IMR-90 (cell line): ENCODE data around the gene SRRM1. TPM values are rescaled to one million over a fixed set of nuclear protein-coding genes. Genes with fewer than 3 reads are reported as not detected.
"Not testable (repeated sequence)": the region's sequence is repeated elsewhere in the genome, so short reads cannot be mapped to it uniquely, and the experiment has no call there.

Experiments
- ATAC-seq: fragments of 200-7000 bp; cut with Tn5 transposase; 2 replicates; pipeline ENCODE4 v1.9.1; 2020; ENCODE audit warnings: low read depth, mild to moderate bottlenecking, moderate library complexity
- BruUV-seq: library from RNA; stranded (reverse); fragments of 400-500 nt; replicated peaks from 2 replicates; lab custom pipeline; 2021; lab: Mats Ljungman, UMichigan
- CTCF ChIA-PET: fragments of 300-600 bp; formaldehyde crosslinking; extraction: SDS; loops from one replicate; lab custom pipeline; 2021; ENCODE audit warnings: antibody characterized with exemption; lab: Yijun Ruan, JAX
- POLR2A ChIA-PET: fragments of 300-600 bp; sonication (Branson Sonifier 250); formaldehyde crosslinking; loops from one replicate; lab custom pipeline; 2022; ENCODE audit warnings: antibody characterized with exemption; ENCODE audit not compliant: unreplicated experiment; lab: Charles Lee
- DNase-seq: peaks from one replicate; pipeline ENCODE4 v3.0.0; 2013
- H2AFZ ChIP-seq: replicated peaks from 2 replicates; pipeline ENCODE3; 2013; ENCODE audit warnings: low read length, mild to moderate bottlenecking; ENCODE audit not compliant: poor library complexity
- H2AK5ac ChIP-seq: 2 replicates; pipeline ENCODE4 v1.6.1; 2013; ENCODE audit warnings: low read depth, low read length, inconsistent platforms
- H2AK9ac ChIP-seq: replicated peaks from 2 replicates; pipeline ENCODE3; 2013; ENCODE audit warnings: mild to moderate bottlenecking, low read depth, low read length, moderate library complexity; ENCODE audit not compliant: poor library complexity
- H2BK120ac ChIP-seq: 2 replicates; pipeline ENCODE4 v1.6.1; 2013; ENCODE audit warnings: low read depth, low read length, inconsistent platforms
- H2BK15ac ChIP-seq: 3 replicates; pipeline ENCODE4 v1.6.1; 2013; ENCODE audit warnings: low read depth, low read length, inconsistent platforms
- H2BK20ac ChIP-seq: 2 replicates; pipeline ENCODE4 v1.6.1; 2013; ENCODE audit warnings: low read depth, mild to moderate bottlenecking, inconsistent platforms, low read length, moderate library complexity
- H2BK5ac ChIP-seq: 2 replicates; pipeline ENCODE4 v1.6.1; 2013; ENCODE audit warnings: mild to moderate bottlenecking, low read depth, low read length, inconsistent platforms; ENCODE audit not compliant: poor library complexity, severe bottlenecking
- H3K14ac ChIP-seq: replicated peaks from 2 replicates; pipeline ENCODE4 v1.6.1; 2013; ENCODE audit warnings: low read depth, low read length, inconsistent platforms
- H3K18ac ChIP-seq: 2 replicates; pipeline ENCODE4 v1.6.1; 2013; ENCODE audit warnings: low read depth, low read length, control low read depth
- H3K23ac ChIP-seq: 2 replicates; pipeline ENCODE4 v1.6.1; 2013; ENCODE audit warnings: low read depth, low read length, inconsistent platforms
- H3K27ac ChIP-seq: 2 replicates; pipeline ENCODE4 v1.5.1; 2013; ENCODE audit warnings: mild to moderate bottlenecking, control low read depth, low read length; ENCODE audit not compliant: insufficient read depth
- H3K27me3 ChIP-seq: 2 replicates; pipeline ENCODE4 v1.6.1; 2013; ENCODE audit warnings: low read length; ENCODE audit not compliant: control insufficient read depth, insufficient read depth
- H3K36me3 ChIP-seq: 2 replicates; pipeline ENCODE4 v1.6.1; 2013; ENCODE audit warnings: low read length, mixed read lengths; ENCODE audit not compliant: control insufficient read depth, insufficient read depth
- H3K4ac ChIP-seq: 2 replicates; pipeline ENCODE4 v1.6.1; 2013; ENCODE audit warnings: low read depth, low read length, inconsistent platforms
- H3K4me1 ChIP-seq: 2 replicates; pipeline ENCODE4 v1.6.1; 2013; ENCODE audit warnings: low read length, mixed read lengths; ENCODE audit not compliant: control insufficient read depth, insufficient read depth
- H3K4me2 ChIP-seq: 2 replicates; pipeline ENCODE4 v1.6.1; 2013; ENCODE audit warnings: low read depth, mild to moderate bottlenecking, control low read depth, low read length, moderate library complexity
- H3K4me3 ChIP-seq: 2 replicates; pipeline ENCODE4 v1.5.1; 2013; ENCODE audit warnings: low read depth, mild to moderate bottlenecking, control low read depth, low read length, moderate library complexity; ENCODE audit not compliant: insufficient read depth
- H3K56ac ChIP-seq: 2 replicates; pipeline ENCODE4 v1.6.1; 2013; ENCODE audit warnings: low read length, inconsistent platforms; ENCODE audit not compliant: insufficient read depth; ENCODE audit errors: extremely low read depth
- H3K79me1 ChIP-seq, 2 experiments: 2 replicates each; pipeline ENCODE4 v1.6.1; 2013; ENCODE audit warnings: low read length in 2 of 2, inconsistent platforms in 1 of 2, low read depth in 1 of 2
- H3K9ac ChIP-seq: 2 replicates; pipeline ENCODE4 v1.6.1; 2013; ENCODE audit warnings: low read depth, low read length, control low read depth
- H3K9me1 ChIP-seq: 2 replicates; pipeline ENCODE4 v1.6.1; 2013; ENCODE audit warnings: low read length, inconsistent platforms; ENCODE audit not compliant: insufficient read depth
- H3K9me3 ChIP-seq: 2 replicates; pipeline ENCODE4 v1.6.1; 2013; ENCODE audit warnings: low read length; ENCODE audit not compliant: control insufficient read depth, insufficient read depth
- H4K20me1 ChIP-seq: 2 replicates; pipeline ENCODE4 v1.6.1; 2013; ENCODE audit warnings: low read length, inconsistent platforms; ENCODE audit not compliant: insufficient read depth
- H4K5ac ChIP-seq: 2 replicates; pipeline ENCODE4 v1.6.1; 2013; ENCODE audit warnings: mild to moderate bottlenecking, low read depth, low read length, control low read depth
- H4K8ac ChIP-seq, 2 experiments: 2 replicates each; pipeline ENCODE4 v1.6.1; 2013; ENCODE audit warnings: low read depth in 2 of 2, low read length in 2 of 2, control low read depth in 1 of 2, inconsistent platforms in 1 of 2
- H4K91ac ChIP-seq: 2 replicates; pipeline ENCODE4 v1.6.1; 2013; ENCODE audit warnings: low read depth, low read length, inconsistent platforms; ENCODE audit not compliant: insufficient read depth
- WGBS, 2 experiments: methylation state at CpG; one replicate each; pipeline versions ENCODE4 v1.1.5 to v1.1.7; 2013; ENCODE audit warnings: missing lambda C conversion rate in 2 of 2; ENCODE audit not compliant: insufficient read length in 1 of 2; ENCODE audit errors: extremely low coverage in 2 of 2; 5-methylcytosine and 5-hydroxymethylcytosine counted together
- dilution Hi-C: fragments of 300-500 bp; cut with HindIII; formaldehyde crosslinking; loops from one replicate; pipeline ENCODE4 v1.14.3; 2018; ENCODE audit warnings: low sequenced_read_pairs; ENCODE audit not compliant: unreplicated experiment
- in situ Hi-C: fragments of 300-500 bp; cut with MboI; formaldehyde crosslinking; loops from 3 replicates; pipeline ENCODE4 v1.14.3; 2019; ENCODE audit warnings: low sequenced_read_pairs, inconsistent platforms, mixed read lengths
- intact Hi-C: fragments of 100-400 bp; cut with micrococcal nuclease; formaldehyde crosslinking; loops from 2 replicates; pipeline ENCODE4 v1.10.0; 2022
- microRNA-seq, 2 experiments: library from miRNA; stranded (forward) in 1 of 2; unstranded in 1 of 2; fragments of 10-50 nt in 1 of 2; fragments of <30 nt in 1 of 2; gene quantifications in 1 of 2; microRNA quantifications in 1 of 2; one replicate each; pipeline versions ENCODE3 to v1.1.0; 2013 to 2020; ENCODE audit not compliant: insufficient read depth in 1 of 2, insufficient read length in 1 of 2, unreplicated experiment in 1 of 2
- polyA plus RNA-seq, 3 experiments: library from polyadenylated mRNA; depleted of rRNA; stranded (reverse); fragments of >200 nt; gene quantifications; 2 replicates each; pipeline ENCODE4 v1.2.3, GENCODE V29; 2012; ENCODE audit warnings: low replicate concordance in 1 of 3
- small RNA-seq, 5 experiments: library from RNA; depleted of rRNA; stranded (forward); fragments of <200 nt; gene quantifications; one replicate each; pipeline ENCODE3, GENCODE V24; 2012
- total RNA-seq: library from RNA; depleted of rRNA; stranded (reverse); fragments of >200 nt; gene quantifications from 2 replicates; pipeline ENCODE4 v1.2.3, GENCODE V29; 2012; rRNA removed

SRRM1 gene
- total and polyA plus RNA-seq, 2 of the 4 experiments (the other 2 are of a cell fraction): 13.6 to 94.1 TPM

DNA sequence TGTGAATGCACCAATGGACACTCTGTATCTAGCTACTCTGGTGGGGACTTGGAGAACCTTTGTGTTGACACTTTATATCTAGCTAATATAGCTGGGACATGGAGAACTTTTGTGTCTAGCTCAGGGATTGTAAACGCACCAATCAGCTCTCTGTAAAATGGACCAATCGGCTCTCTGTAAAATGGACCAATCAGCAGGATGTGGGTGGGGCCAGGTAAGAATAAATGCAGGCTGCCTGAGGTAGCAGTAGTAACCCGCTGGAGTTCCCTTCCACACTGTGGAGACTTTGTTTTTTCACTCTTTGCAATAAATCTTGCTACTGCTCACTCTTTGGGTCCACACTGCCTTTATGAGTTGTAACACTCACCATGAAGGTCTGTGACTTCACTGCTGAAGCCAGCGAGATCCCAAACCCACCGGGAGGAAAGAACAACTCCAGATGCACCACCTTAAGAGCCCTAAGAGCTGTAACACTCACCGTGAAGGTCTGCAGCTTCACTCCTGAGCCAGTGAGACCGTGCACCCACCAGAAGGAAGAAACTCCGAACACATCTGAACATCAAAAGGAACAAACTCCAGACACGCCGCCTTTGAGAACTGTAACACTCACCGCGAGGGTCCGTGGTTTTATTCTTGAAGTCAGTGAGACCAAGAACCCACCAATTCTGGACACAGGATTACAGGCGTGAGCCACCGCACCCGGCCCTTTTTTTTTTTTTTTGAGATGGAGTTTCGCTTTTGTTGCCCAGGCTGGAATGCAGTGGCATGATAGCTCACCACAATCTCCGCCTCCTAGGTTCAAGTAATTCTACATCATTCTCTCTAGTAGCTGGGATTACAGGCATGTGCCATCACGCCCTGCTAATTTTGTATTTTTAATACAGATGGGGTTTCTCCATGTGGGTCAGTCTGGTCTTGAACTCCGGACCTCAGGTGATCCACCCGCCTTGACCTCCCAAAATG is 79.3 kb downstream of the SRRM1 start:
- H3K9ac ChIP-seq, ATAC-seq, H2AFZ ChIP-seq, H4K20me1 ChIP-seq, dilution Hi-C loops, BruUV-seq, H3K56ac ChIP-seq, H3K4me2 ChIP-seq, intact Hi-C loops, H4K5ac ChIP-seq, H3K9me3 ChIP-seq, H4K91ac ChIP-seq, H3K23ac ChIP-seq, in situ Hi-C loops, H3K4me3 ChIP-seq, H2AK9ac ChIP-seq, POLR2A ChIA-PET, H2BK5ac ChIP-seq, H3K36me3 ChIP-seq, DNase-seq, H2BK15ac ChIP-seq, H3K18ac ChIP-seq, H3K27ac ChIP-seq, H3K27me3 ChIP-seq: not testable (repeated sequence)
- peak overlapping the region; percentile 42; the same call in 1 of the 2 replicates for H2BK20ac ChIP-seq
- WGBS, 2 experiments: 93% methylated on average over 12 of the region's 21 CpGs; no CpG with 5 or more reads in 1 of the 2 experiments
- H2BK120ac ChIP-seq: peak overlapping the region; percentile 66
- peak overlapping the region; percentile 58 for H2AK5ac ChIP-seq
- H3K79me1 ChIP-seq: peaks cover 3 to 49% of the 10 kb centered on the region in 2 experiments; a peak in 3 of 4 replicates
- CTCF ChIA-PET: interaction anchor here (0.6 to 2.7 kb wide), 2 partner anchors 34 to 71 kb away, joined by 3 to 7 read pairs; no protein-coding TSS in a partner anchor
- H3K14ac ChIP-seq: 0 out of 2 replicates have a peak overlapping the region, but pooled peaks have one; percentile 20
- H3K9me1 ChIP-seq: peaks cover 27% of the 10 kb centered on the region
- peaks cover 26% of the 10 kb centered on the region for H3K4me1 ChIP-seq
- H3K4ac ChIP-seq: peak overlapping the region; percentile 79
- H4K8ac ChIP-seq: peak overlapping the region in 1 of 2 experiments; percentile 52; a peak in 1 of 4 replicates

Small RNAs within 50 kb of the gene (microRNA-seq; reads per million reads assigned to microRNA genes)
- not detected for gene RF00019 (ENCODE audit: insufficient read depth, insufficient read length)

Small RNAs within 50 kb of the gene (small RNA-seq; reads per million reads assigned to genes)
- 0 reads per million in 5 experiments for gene RF00019

Other genes starting within 250 kb of the SRRM1 start
- 3.0 and 3.6 TPM in 2 replicates for gene STPG1, start 229.5 kb upstream of the SRRM1 start, total RNA-seq
- gene STPG1, start 229.5 kb upstream of the SRRM1 start, polyA plus RNA-seq (2012; rRNA removed): 6.5 and 7.5 TPM in 2 replicates
- gene NIPAL3, start 227.5 kb upstream of the SRRM1 start, total RNA-seq: 95.3 and 123 TPM in 2 replicates
- gene NIPAL3, start 227.5 kb upstream of the SRRM1 start, polyA plus RNA-seq (2012; rRNA removed): 49.0 and 55.0 TPM in 2 replicates
- 5.9 and 8.6 TPM in 2 replicates for gene RCAN3, start 140.5 kb upstream of the SRRM1 start, total RNA-seq
- gene RCAN3, start 140.5 kb upstream of the SRRM1 start, polyA plus RNA-seq (2012; rRNA removed): 4.0 and 4.2 TPM in 2 replicates
- not detected in 2 replicates for gene NCMAP, start 87.2 kb upstream of the SRRM1 start, total RNA-seq
- gene NCMAP, start 87.2 kb upstream of the SRRM1 start, polyA plus RNA-seq (2012; rRNA removed): not detected in 2 replicates
- gene CLIC4, start 102.1 kb downstream of the SRRM1 start, total RNA-seq: 392 and 524 TPM in 2 replicates
- 194 and 242 TPM in 2 replicates for gene CLIC4, start 102.1 kb downstream of the SRRM1 start, polyA plus RNA-seq (2012; rRNA removed)